ENCODE results near the gene ANKRD39. TPM values are rescaled to one million over a fixed set of nuclear protein-coding genes. Genes with fewer than 3 reads are reported as not detected.

Gene ANKRD39
- total and polyA plus RNA-seq, 2 experiments from 2014 or later, result 17.5 to 32.0 TPM

DNA sequence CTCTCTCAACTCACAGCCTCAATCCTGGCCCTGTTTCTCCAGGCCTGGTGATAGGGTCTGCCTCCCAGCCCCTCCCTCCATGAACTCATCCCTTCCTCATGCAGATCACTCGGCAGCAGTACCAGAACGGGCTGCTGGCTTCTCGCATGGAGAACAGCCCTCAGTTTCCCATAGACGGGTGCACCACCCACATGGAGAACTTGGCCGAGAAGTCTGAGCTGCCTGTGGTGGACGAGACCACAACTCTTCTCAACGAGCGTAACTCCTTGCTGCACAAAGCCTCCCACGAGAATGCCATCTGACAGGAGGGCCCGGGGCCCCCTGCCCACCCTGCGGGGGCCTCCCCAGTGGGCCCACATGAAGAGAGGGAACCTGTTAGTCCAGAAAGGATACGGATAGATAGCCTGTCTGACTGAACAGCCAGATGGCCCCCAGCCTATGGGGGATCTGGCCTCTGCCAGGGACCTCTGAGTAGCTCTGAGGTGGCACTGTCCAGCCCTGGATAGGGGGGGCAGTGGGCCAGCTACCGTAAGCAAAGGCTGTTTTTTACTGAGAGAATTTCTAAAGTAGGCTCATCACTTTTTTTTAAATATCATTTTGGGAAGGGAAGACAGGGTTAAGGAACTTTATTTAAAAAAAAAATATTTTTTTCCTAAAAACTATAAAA is 48.5 kb downstream of the ANKRD39 start:
- H3K9me2 ChIP-seq (ENCODE audit: insufficient read depth), result no peaks in the 10 kb centered on the region
- no peaks in the 10 kb centered on the region for H4K20me1 ChIP-seq (replicated peaks; ENCODE audit: insufficient read depth)
- no peaks in the 10 kb centered on the region for H3F3A ChIP-seq (replicated peaks; ENCODE audit: low read depth)
- no peak overlapping the region for H3K4me3 ChIP-seq
- peaks cover 6% of the 10 kb centered on the region; the same call in 1 of the 3 replicates for H3K9me3 Mint-ChIP-seq
- no peaks in the 10 kb centered on the region for H3K4me1 ChIP-seq (ENCODE audit: insufficient read depth)
- H3K36me3 Mint-ChIP-seq (ENCODE audit: low read depth), result peaks cover 13% of the 10 kb centered on the region; the same call in 2 of the 3 replicates
- H3K27ac Mint-ChIP-seq, result no peak overlapping the region
- DNase-seq (ENCODE audit: low spot score) (no peak), ATAC-seq (no peak)
- H3K4me2 ChIP-seq, result no peak overlapping the region
- H3K27ac ChIP-seq (ENCODE audit: low read depth), result no peak overlapping the region
- H2AFZ ChIP-seq, result no peak overlapping the region
- no peaks in the 10 kb centered on the region for H3K27me3 Mint-ChIP-seq (ENCODE audit: insufficient read depth, low read depth, poor library complexity)
- no peaks in the 10 kb centered on the region for H3K4me1 Mint-ChIP-seq
- no peaks in the 10 kb centered on the region for H3K36me3 ChIP-seq (ENCODE audit: insufficient read depth)
- no peaks in the 10 kb centered on the region for H3K79me2 ChIP-seq (replicated peaks; ENCODE audit: insufficient read depth)
- H3K4me3 Mint-ChIP-seq, result no peak overlapping the region
- no peaks in the 10 kb centered on the region for H3K27me3 ChIP-seq (ENCODE audit: insufficient read depth)
- no peak for TF ChIP-seq EZH2 (IDR thresholded peaks at IDR 0.05; ENCODE audit: low read depth, unreplicated experiment)
- TF ChIP-seq REST (IDR thresholded peaks at IDR 0.05; ENCODE audit: unreplicated experiment), result no peak
- no peak for TF ChIP-seq STAT1 (IDR thresholded peaks at IDR 0.05; ENCODE audit: unreplicated experiment)
- no peak for TF ChIP-seq EZH2phosphoT487 (IDR thresholded peaks at IDR 0.05; ENCODE audit: unreplicated experiment)
- TF ChIP-seq, protein P1, sequence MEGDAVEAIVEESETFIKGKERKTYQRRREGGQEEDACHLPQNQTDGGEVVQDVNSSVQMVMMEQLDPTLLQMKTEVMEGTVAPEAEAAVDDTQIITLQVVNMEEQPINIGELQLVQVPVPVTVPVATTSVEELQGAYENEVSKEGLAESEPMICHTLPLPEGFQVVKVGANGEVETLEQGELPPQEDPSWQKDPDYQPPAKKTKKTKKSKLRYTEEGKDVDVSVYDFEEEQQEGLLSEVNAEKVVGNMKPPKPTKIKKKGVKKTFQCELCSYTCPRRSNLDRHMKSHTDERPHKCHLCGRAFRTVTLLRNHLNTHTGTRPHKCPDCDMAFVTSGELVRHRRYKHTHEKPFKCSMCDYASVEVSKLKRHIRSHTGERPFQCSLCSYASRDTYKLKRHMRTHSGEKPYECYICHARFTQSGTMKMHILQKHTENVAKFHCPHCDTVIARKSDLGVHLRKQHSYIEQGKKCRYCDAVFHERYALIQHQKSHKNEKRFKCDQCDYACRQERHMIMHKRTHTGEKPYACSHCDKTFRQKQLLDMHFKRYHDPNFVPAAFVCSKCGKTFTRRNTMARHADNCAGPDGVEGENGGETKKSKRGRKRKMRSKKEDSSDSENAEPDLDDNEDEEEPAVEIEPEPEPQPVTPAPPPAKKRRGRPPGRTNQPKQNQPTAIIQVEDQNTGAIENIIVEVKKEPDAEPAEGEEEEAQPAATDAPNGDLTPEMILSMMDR (conservative IDR thresholded peaks at IDR 0.05; ENCODE audit: low read depth in 2 of 2), result no peak
- no peak for TF ChIP-seq POLR2AphosphoS5 (IDR thresholded peaks at IDR 0.05; ENCODE audit: low read depth)
- TF ChIP-seq CREB1 (CRISPR knock-in tag; IDR thresholded peaks at IDR 0.05; ENCODE audit: low read depth), result no peak
- no peak for TF ChIP-seq ZNF114 (CRISPR knock-in tag; IDR thresholded peaks at IDR 0.05)
- TF ChIP-seq JUNB (IDR thresholded peaks at IDR 0.05; ENCODE audit: unreplicated experiment), result no peak
- no peak for TF ChIP-seq ETS1 (IDR thresholded peaks at IDR 0.05)
- no peak for TF ChIP-seq NANOG (IDR thresholded peaks at IDR 0.05; ENCODE audit: borderline replicate concordance)
- TF ChIP-seq ZNF331 (CRISPR knock-in tag; IDR thresholded peaks at IDR 0.05; ENCODE audit: low read depth), result no peak

Measured in GM23338 (cell line).